NCI-H69 (cell line): ENCODE measurements around the gene PGAP6.
A peak's percentile ranks its signal among the peaks of the same experiment; 100 is the strongest.
"Not testable (repeated sequence)": the region's sequence is repeated elsewhere in the genome, so short reads cannot be mapped to it uniquely, and the experiment has no call there.

ENCODE experiments used
- DNase-seq: peaks from one replicate; lab custom pipeline; 2025; lab: John Stamatoyannopoulos, UW

PGAP6 gene

DNA sequence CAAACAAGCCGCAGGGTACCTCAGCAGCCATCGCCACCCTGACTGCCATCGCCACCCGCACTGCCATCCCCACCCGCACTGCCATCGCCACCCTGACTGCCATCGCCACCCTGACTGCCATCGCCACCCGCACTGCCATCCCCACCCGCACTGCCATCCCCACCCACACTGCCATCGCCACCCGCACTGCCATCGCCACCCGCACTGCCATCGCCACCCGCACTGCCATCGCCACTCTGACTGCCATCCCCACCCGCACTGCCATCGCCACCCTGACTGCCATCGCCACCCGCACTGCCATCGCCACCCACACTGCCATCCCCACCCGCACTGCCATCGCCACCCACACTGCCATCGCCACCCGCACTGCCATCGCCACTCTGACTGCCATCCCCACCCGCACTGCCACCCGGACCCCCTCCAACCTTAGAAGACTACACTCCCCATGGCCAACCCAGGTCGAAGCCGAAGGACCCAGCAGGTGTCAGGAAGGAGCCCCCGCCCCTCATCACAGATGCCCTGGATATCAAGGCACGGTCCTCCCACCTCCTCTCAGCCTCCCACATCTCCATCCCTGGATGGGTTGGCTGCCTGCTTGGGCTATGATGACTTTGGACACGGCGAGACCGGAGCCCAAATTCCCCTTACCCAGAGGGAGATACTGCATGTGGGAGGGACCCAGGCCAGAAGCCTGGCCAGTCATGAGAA lies 3.5 kb downstream of the PGAP6 start:
- DNase-seq: not testable (repeated sequence)

DNA sequence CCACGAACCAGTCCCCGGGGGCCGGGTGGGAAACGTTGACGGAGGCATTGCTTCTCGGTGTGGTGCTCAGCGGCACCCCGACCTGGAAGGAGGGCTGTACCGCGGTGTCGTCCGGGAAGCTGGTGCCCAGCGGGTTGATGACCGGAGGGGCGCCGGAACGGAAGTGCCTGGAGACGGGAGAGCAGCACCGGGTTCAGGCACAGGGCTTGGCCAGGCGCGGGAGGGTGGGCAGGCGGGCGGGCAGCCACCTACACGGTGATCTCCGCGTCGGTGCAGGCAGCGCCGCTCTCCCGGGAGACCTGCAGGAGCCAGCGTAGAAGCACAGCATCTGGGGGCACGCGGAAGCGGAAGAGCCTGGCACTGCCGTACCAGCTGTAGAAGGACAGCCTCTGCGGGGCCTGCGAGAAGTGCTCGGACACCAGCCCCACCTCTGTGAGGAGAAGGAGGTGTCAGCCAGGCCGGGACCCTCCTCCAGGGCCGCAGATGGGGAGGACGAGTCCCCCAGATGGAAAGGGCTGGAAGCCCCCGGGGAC lies 4.3 kb downstream of the PGAP6 start:
- no peak for DNase-seq

DNA sequence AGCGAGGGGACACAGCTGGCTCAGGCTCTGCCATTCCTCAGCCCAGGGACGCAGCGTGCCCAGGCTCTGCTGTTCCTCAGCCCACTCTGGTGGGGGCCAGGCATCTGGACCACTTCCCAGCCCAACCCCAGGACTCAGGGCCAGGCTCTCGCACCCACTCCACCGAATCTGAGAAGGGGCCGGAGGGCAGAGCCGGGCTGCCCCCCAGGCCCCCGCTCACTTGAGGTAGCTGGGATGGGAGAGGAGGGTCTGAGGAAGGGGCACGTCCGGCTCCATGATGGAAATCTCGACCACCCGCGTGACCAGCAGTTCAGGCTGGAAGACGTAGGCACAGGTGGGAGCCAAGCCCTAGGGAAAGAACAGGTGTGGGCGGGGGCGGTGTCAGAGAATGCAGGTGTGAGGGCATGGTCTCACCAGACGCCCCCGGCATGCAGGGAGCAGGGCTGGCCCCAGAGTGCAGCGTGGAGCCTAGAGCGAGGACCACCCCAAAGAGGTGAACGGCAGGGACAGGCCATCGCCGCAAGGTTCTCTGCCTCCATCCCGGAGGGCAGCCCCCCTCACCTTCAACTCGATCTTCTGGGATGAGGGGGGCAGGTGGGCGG lies 4.9 kb downstream of the PGAP6 start:
- DNase-seq: no peak

DNA sequence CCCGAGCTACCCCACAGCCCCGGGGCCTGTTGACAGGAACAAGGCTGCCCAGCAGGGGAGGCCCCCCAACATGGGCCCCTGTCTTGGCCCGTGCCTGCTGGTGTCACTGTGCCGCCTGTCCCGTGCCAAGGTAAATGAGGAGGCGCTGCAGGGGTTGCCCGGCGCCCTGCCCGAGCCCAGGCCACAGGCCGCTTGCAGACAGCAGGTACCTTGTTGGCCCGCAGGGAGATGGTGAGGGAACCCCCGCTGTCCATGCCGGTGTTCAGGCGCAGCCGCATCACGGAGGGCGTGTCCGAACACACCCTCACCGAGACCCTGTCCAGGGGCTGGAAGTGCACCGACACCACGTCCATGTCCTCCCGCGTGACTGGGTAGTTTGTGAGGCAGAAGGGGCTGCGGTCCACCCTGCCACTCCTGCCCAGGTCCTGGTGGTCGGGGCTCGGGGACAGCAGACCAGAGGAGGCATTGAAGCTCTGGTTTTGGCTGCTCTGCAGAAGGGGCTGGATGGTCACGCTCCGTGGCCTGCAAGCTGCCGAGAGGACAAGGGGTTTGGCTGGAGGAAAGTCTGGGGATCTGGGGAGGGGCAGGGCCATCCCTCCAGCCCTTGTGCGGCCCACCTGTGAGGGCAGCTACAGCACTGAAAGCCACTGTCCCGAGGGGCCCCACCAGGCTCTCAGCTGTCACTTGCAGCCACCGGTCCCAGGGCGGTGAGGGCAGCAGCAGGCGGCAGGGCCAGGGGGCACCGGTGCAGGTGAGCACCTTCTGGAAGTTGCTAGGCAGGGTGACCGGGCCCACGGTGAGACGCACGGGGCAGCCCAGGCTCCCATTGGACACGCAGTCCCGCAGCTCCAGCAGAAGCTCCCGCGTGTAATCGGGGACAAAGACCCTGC lies 5.6 kb downstream of the PGAP6 start:
- DNase-seq: no peak

DNA sequence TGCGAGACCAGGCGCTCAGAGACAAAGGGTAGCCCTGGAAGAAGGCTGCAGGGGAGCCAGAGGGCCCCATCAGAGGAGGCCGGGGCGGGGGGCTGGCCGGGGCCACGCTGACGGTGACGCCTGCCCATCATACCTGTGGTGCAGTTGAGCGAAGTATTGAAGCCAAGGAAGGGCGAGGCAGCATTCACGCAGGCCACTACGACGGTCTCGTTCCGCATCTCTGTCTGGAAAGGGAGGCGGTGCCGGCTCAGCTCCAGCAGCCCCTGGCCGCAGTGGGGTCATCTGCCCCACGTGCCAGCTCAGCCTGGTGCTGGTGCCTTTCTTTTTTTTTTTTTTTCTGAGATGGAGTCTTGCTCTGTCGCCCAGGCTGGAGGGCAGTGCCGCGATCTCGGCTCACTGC lies 6.6 kb downstream of the PGAP6 start:
- DNase-seq: no peak

DNA sequence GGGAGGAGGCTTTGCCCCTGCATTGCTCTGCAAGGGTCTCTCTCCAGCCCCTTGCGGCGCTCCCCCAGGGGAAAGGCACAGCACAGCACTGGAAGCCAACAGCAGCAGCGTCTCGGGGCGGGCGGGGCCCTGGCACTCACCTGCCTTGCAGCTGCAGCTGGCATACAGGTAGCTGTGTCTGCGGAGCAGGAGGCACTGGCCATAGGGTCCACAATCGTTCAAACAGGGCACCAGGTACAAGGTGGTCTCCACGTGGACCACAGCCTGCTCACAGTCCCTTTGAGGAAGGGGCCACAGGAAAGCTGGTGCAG lies 7.2 kb downstream of the PGAP6 start:
- DNase-seq: no peak

DNA sequence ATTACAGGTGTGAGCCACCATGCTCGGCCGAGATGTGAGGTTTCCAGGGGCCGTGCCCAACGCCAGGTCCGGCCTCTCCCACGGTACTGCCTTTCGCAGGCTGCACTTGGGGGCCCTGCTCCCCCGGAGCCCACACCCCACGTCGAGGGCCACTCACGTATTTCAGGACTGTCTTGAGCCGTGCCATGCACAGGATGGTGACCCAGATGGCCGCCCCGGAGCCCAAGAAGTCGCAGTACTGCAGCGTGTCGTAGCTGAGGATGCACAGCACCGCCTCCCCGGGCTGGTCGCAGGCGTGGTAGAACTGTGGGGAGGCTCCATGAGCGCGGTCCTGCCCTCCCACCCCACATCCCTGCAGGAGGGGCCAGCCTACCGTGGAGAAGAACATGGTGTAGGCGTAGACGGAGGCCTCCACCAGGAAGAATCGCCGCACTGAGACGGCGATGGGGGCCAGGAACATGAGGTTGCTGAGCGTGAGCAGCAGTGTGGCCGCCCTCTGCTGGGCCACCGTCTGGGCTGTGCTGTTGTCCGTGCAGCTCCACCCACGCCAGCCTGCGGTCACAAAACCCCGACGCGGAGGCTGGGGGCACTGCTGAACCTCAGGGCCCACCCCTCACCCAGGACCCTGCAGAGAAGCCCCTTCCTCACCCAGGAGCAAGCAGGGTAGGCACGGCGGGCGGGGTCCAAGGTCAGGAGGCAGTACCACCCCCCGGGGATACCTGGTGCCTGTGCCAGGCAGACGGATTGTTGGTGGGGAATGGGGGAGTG lies 7.7 kb downstream of the PGAP6 start:
- DNase-seq: no peak

DNA sequence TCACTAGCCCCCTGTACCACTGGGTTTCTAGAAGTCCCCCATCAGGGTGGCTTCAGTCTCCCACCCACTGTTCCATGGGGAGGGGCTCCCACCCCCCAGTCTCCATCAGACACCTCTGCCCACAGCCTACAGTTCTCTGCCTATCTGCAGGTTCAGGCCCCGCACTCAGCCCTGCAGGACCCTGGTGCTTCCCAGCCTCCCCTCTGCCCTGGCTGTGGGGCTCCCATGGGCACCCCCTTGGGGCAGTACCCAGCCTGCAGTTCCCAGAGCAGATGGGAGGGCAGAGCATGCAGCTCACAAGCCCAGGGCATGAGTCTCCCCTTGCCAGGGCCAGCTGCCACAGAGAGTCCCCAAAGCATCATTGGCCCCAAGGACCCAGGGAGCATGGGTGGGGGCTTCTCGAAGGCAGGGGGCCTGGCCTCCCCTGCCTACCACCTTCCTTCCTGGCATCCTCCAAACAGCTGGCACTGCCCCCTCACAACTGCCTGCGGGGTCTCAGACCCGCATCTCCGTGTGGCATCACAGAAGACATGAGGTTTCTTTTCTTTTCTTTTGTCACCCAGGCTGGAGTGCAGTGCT lies 8.7 kb downstream of the PGAP6 start:
- no peak for DNase-seq

DNA sequence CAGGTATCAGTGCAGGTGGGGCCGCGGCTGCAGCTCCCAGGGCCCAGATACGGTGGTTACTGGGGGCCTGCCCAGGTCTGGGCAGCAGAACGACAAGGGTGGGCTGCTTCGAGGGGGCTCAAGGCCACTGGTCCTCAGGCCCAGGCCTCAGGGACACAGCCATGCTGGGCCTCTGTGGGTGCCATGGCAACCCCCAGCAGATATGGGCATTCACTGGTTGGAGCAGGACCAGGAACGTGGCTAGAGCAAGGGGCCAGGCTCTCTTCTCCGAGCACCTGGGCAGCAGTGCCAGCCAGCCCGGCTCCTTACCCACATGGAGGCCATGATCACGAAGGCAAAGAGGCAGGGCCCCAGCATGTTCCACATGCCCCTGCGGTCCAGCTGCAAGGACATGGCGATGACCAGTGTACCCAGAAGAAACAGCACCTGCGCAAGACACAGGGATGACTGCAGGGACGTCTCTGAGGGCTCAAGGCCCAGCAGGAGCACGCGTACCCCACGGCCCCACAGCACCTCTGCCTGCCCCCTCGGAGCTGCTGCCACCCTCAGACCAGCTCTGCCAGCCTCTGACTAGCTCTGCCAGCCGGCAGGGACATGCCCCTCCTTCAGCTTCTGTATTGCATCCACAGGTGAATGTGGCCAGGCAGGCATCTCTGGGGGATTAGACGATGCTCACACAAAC lies 9.3 kb downstream of the PGAP6 start:
- DNase-seq: no peak

DNA sequence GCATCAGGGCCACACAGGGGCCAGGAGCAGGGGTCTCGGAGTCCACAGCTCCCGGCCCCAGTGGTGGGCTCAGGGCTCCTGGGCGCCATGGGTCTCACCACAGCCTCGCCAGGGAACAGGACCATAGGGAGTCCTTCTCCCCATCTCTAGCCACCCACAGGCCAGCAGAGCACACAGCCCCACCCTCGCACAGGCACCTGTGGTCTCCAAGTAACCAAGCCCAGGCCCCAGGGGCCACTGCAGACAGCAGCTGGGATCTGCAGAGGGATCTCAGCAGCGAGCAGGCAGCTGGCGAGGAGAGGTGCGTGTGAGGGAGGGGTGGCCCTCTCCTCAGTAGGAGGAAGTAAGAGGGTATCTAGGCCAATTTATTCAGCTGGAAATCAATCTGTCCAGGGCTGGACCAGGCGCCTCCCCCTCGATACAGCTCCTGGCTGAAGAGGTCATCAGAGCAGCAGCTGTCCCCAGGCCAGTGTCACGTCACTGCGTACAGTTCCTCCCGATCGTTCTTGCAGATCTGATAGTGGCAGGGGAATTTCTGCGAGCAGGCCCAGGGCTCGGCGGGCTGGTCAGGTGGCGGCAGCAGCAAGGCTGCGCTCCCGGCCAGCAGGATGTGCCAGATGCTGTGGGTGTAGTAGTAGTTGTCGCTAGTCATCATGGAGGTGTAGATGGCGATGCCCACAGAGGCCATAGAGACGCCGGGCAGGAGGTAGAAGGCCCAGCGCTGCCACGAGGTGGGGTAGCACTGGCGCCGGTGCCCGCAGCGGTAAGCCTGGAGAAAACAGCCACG lies 10.1 kb downstream of the PGAP6 start:
- peak; percentile 65 for DNase-seq

DNA sequence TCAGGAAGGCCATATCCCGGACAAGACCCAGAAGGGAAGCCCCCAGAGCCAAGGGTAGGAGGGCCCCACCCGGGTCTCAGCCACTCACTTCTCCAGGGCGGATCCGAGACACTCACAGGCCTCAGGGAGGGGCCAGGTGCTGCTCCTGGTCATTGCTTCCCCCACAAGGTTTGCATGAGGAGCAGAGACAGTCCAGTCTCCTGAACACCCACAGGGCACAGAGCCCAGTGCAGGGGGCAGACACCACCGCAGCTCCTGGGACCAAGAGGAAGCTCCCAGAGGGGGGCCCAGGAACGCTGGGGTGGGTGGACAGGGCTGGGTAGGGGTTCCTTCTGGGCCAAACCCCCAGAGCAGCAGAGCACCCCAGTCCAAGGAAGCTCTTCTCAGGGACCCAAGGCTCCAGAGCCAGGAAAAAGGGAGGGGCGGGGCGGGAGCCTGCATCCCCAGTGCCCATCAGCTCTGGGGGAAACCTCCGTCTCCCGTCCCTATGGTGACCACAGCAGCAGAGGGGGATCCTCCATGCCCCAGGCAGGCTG lies 10.7 kb downstream of the PGAP6 start:
- peak; percentile 38 for DNase-seq

DNA sequence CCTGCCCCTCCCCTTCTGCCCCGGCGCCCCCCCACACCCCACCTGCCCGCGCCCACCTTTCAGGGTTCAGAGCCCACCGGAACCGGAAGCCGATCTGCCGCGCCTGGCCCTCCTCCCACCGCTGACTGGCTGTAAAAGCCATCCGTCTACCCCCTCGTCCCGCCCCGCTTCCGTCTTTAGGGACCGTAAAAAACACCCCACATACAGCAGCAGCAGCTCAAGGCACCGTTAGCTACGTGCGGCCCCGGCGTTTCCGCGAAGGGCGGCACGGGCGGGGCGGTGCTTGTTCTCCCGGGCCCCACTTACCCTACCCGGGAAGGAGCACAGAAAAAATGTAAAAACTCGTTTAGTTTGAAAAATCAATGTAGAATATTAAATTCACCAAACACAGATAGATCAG lies 11.3 kb downstream of the PGAP6 start, which contains the start of gene MRPL28:
TSS of gene MRPL28 (minus strand) at position 96 of the 400 bp plus-strand sequence. CDS start 320 bp downstream, outside the sequence.
- DNase-seq: peak; percentile 97

DNA sequence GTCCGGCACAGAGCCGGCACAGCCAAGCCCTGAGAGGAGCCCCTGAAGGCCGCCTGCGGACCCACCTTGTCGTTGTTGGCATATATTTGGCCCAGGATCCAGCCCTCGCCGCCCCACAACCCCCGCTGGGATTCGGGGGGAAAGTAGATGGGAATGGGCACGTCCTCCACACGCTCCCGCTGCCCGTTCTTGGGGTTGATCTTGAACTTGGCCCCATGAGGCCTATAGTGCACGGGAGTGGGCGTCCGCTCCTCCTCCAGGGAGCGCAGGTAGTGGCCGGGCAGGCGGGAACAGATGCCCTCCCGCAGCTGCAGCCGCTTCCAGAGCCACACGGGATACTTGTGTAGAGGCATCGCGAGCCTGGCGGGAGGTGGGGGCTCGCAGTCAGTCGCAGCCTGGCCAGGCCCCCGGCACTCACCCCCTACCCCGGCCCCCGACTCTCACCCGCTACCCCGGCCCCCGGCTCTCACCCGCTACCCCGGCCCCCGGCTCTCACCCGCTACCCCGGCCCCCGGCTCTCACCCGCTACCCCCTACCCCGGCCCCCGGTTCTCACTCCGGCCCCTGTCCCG lies 11.8 kb downstream of the PGAP6 start:
- DNase-seq: peak; percentile 24

DNA sequence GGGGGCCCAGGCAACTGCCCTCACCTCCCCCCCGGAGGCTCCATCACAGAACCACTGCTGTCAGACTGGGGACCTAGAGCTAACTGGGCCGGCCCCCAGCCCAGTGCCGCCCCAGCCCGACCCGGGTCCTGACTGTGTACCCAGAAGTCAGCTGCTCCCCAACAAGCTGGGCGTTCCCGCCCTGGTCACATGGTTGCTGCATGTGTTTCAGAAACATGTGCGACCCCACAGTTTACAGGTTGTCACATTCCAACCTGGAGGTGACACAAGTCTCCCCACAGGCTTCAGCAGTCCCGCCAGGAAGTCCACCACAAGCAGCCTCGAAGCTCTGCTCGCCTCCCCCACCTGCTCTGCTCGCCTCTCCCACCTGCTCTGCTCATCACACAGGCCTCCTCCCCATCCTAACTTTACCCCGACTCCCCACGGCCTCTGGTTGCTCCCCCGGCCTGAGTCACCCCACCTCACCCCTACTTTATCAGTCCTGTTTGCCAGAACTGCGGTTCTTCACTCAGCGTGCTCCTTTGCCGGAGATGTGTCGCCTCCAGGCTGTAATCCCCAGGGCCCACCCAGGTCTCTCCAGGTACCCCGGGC lies 12.4 kb downstream of the PGAP6 start:
- DNase-seq: no peak

DNA sequence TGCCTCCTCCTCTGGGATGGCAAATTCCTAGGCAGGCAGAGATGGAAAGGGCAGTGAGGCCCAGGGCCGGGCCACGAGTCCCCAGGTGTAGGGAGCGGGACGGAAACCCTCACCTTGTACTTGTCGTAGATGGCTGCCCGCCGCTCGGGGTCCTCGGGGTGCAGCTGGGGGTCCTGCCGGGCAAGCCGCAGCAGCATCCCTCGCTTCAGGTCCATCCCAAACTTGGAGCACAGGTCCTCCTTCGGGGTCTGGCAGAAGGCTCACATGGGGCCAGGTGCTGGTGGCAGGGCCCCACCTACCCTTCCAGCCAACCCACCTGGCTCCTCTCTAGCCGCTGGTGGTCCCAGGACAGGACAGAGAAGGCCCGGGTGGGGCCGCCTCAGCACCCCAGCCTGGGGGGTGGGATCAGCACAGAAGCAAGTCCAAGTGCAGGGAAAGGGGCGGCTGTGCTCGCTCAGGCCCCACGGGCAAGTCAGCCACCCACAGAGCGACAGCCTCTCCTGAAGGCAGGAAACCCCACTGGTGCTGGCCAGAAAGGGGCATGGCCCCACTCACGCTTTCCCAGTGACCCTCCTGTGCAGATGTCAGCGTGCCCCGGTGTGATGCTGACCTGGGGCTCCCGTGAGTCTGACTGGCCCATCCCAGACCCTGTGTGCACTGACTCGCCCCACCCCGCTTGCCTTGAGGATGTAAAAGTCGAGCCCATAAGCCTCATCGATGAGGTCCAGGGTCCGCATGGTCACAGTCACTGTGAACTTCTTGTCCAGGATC lies 13.2 kb downstream of the PGAP6 start:
- no peak for DNase-seq

DNA sequence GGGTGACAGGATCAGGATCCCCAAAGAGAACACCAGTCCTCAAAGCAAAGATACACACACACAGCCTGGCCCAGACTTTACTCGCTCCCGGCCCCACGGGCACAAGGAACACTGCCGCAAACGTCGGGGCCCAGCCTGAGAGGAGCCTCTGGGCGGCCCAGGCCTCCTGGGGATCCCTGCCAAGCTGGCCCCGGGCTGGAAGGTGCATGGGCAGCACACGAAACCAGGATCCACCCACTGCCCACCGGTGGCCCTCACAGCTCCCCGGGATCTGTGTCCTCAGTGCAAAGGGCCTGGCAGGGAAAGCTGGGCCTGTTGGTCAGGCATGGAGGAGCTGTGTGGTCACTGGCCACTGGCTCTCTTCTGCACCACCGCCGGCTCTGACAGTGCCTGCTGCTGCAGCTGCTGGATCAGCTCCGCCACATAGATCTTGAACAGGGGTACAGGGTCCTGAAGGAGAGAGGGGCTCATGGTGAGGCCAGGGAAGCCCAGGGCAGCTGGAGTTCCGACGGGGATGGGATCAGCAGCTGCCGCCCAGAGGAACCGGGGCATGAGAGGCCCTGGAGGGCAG lies 14.4 kb downstream of the PGAP6 start:
- no peak for DNase-seq

DNA sequence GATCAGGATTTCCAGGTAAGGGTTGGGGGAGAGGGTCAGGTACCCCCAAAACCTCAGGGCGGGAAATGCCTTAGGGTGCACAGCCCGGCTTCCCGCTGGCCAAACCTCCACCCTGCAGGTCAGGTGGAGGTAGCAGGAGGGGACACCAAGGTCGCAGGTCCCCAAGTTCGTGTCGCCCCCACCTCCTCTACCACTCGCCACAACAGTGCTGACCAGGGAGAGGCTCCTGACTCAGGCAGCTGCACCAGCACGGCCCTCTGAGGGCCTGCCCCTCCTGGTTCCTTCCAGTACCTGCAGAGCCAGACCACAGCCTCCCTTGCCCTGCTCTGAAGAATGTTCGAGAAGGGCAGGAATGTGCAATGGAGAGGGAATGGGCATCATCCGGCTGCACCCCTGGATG lies 15.3 kb downstream of the PGAP6 start:
- no peak for DNase-seq
